ENCODE results near the gene GINM1. TPM values are rescaled to one million over a fixed set of nuclear protein-coding genes. Genes with fewer than 3 reads are reported as not detected.

Gene GINM1
- 31.0 TPM for total RNA-seq

- no peak for FAIRE-seq
- DNase-seq (ENCODE audit: low spot score in 2 of 2): peak; percentile 97 to 98
Measured at GRCh38 chr6:149565527-149566409, at the start of gene GINM1. TSS of gene GINM1 (plus strand) at chr6:149566375. CDS start at chr6:149566415, 40 bp downstream.

- no peak for FAIRE-seq
Measured at GRCh38 chr6:149529650-149530049, 36.5 kb upstream of the GINM1 start.

GRCh38 chr6:149534742-149535141 lies 31.4 kb upstream of the GINM1 start:
- no peak for FAIRE-seq
- no peak for DNase-seq (ENCODE audit: low spot score in 2 of 2)

More at GRCh38 chr6:149529650-149530049, 36.5 kb upstream of the GINM1 start:
- no peak for DNase-seq (ENCODE audit: low spot score in 2 of 2)

GRCh38 chr6:149541139-149541538 lies 25.0 kb upstream of the GINM1 start:
- no peak for FAIRE-seq
- DNase-seq (ENCODE audit: low spot score in 2 of 2): no peak

GRCh38 chr6:149544646-149545257 lies 21.4 kb upstream of the GINM1 start:
- FAIRE-seq: no peak
- no peak for DNase-seq (ENCODE audit: low spot score in 2 of 2)

GRCh38 chr6:149545258-149545753 lies 20.9 kb upstream of the GINM1 start:
- DNase-seq (ENCODE audit: low spot score in 2 of 2) (no peak), FAIRE-seq (no peak)

GRCh38 chr6:149545754-149546471 lies 20.3 kb upstream of the GINM1 start, which contains the start of gene PPIL4:
TSS of gene PPIL4 (minus strand) at chr6:149546043. CDS start at chr6:149546005, 38 bp downstream.
- FAIRE-seq (no peak), DNase-seq (ENCODE audit: low spot score in 2 of 2) (peak; percentile 81 to 87)

GRCh38 chr6:149551920-149552319 lies 14.3 kb upstream of the GINM1 start:
- no peak for FAIRE-seq
- DNase-seq (ENCODE audit: low spot score in 2 of 2): no peak

GRCh38 chr6:149558029-149558428 lies 8.1 kb upstream of the GINM1 start:
- DNase-seq (ENCODE audit: low spot score in 2 of 2) (no peak), FAIRE-seq (no peak)

GRCh38 chr6:149559389-149559788 lies 6.8 kb upstream of the GINM1 start:
- no peak for DNase-seq (ENCODE audit: low spot score in 2 of 2)
- no peak for FAIRE-seq

- no peak for FAIRE-seq
Measured at GRCh38 chr6:149560736-149561135, 5.4 kb upstream of the GINM1 start.

GRCh38 chr6:149563203-149563927 lies 2.8 kb upstream of the GINM1 start:
- DNase-seq (ENCODE audit: low spot score in 2 of 2) (no peak), FAIRE-seq (no peak)

More at GRCh38 chr6:149560736-149561135, 5.4 kb upstream of the GINM1 start:
- DNase-seq (ENCODE audit: low spot score in 2 of 2): no peak

GRCh38 chr6:149563928-149564325 lies 2.2 kb upstream of the GINM1 start:
- DNase-seq (ENCODE audit: low spot score in 2 of 2) (no peak), FAIRE-seq (no peak)

GRCh38 chr6:149566410-149567193 lies 427 bp downstream of the GINM1 start:
- DNase-seq (ENCODE audit: low spot score in 2 of 2) (no peak), FAIRE-seq (no peak)

GRCh38 chr6:149567194-149567586 lies 1.0 kb downstream of the GINM1 start:
- FAIRE-seq (no peak), DNase-seq (ENCODE audit: low spot score in 2 of 2) (no peak)

GRCh38 chr6:149567945-149568585 lies 1.9 kb downstream of the GINM1 start:
- FAIRE-seq (no peak), DNase-seq (ENCODE audit: low spot score in 2 of 2) (no peak)

- DNase-seq (ENCODE audit: low spot score in 2 of 2): no peak
- FAIRE-seq: no peak
Measured at GRCh38 chr6:149580880-149581279, 14.7 kb downstream of the GINM1 start.

GRCh38 chr6:149581349-149581748 lies 15.2 kb downstream of the GINM1 start:
- DNase-seq (ENCODE audit: low spot score in 2 of 2): no peak
- FAIRE-seq: no peak

- DNase-seq (ENCODE audit: low spot score in 2 of 2): no peak
- no peak for FAIRE-seq
Measured at GRCh38 chr6:149586149-149586548, 20.0 kb downstream of the GINM1 start.
